GM12873 (cell line): ENCODE measurements around the gene MTCH2.

Source experiments
- TF ChIP-seq, protein P1 (sequence below): IDR thresholded peaks from 2 replicates; pipeline ENCODE4 v1.5.1; 2012; ENCODE audit warnings: low read depth, mild to moderate bottlenecking, moderate library complexity, low read length, control low read depth; ENCODE audit not compliant: insufficient read depth; ENCODE audit errors: missing control alignments

Gene MTCH2

DNA sequence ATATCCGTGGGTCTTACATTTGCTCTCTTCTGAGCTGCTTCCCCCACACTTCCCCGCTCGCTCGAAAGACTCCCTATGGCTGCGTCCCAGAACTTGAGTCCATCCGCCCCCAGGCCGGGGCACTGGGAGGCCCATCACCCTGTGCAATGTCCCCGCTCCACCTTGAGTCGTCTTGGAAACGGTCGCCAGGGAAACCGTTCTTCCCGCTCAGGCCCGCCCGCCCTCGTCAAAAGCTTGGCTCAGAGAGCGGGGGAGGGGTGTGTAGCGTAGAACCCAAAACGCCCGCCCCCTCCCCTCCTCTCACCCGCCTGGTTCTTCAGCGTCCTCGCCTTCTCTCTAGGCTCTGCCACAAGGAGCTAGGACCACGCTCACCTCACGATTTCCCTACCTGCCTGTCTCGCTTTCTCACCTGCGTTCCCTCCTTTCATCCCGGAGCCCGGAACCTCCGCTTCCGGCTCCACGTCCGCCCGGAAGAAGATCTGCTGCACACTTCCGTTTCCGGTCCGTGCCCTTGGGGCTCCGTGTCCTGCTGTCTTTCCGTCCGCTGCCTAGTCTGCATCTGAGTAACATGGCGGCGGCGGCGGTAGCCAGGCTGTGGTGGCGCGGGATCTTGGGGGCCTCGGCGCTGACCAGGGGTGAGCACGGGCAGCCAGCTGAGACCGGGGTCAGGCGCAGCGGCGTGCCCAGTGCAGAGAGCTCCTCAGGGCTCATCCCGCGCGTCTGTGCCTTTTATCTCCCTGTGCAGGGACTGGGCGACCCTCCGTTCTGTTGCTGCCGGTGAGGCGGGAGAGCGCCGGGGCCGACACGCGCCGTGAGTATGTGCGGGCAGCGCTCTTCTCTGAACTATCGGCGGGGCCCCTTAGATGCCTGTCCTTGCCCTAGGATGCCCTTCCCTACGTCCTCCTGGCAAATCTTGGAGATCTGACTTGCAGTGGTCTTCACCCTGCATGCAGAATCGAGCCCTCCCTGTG is 63.5 kb downstream of the MTCH2 start, which contains the start of the genes KBTBD4 and NDUFS3:
Gene KBTBD4, minus strand, starts transcription at position 447 of the 971 bp plus-strand sequence. Its CDS starts 19 bp downstream, at position 428.
Gene NDUFS3, plus strand, starts transcription at position 551 of the 971 bp plus-strand sequence. Its CDS starts 18 bp downstream, at position 569.
- TF ChIP-seq, protein P1, sequence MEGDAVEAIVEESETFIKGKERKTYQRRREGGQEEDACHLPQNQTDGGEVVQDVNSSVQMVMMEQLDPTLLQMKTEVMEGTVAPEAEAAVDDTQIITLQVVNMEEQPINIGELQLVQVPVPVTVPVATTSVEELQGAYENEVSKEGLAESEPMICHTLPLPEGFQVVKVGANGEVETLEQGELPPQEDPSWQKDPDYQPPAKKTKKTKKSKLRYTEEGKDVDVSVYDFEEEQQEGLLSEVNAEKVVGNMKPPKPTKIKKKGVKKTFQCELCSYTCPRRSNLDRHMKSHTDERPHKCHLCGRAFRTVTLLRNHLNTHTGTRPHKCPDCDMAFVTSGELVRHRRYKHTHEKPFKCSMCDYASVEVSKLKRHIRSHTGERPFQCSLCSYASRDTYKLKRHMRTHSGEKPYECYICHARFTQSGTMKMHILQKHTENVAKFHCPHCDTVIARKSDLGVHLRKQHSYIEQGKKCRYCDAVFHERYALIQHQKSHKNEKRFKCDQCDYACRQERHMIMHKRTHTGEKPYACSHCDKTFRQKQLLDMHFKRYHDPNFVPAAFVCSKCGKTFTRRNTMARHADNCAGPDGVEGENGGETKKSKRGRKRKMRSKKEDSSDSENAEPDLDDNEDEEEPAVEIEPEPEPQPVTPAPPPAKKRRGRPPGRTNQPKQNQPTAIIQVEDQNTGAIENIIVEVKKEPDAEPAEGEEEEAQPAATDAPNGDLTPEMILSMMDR: no peak

DNA sequence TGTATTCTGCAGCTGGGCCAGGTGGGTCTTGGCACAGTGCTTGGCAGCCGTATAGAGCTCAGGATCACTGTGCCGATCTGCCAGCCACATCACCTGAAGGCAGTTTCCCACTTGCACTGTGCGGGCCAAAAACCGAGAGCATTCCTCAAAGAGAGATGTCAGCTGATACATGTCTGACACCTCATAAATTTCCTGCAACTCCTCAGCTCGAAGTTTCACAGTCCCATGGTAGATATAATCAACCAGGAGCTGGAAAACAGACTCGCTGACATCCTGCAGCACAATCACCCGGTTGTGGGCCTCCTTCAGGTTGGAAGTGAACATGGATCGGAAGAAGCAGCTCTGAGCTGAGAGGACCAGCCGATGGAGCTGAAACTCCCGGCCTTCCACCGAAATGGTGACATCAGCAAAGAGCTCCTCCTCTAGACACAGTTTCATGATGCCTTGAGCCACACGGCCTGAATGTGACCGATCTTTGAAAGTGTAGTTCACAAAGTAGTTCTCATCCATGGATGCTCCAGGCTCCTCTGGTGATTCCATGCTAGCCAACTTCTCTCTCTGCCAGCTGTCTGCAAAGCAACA is 64.8 kb downstream of the MTCH2 start:
- TF ChIP-seq, protein P1: no peak

DNA sequence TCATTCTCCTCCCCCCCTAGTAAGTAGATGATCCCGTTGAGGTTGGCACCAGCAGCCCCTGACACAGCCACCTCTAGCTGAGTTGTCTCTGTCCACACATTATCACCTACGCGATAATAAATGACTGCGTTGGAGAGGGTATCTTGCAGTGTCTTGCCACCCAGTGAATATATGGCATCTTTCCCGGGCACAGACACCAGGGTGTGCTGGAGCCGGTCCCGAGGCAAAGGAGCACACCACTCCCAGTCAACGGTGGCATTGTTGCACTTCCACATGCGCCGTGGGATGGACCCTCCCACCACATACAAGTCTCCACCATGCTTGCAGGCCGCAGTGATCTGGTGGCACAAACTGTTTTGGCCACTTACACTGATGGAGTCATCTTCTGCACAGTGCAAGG is 69.0 kb downstream of the MTCH2 start:
- TF ChIP-seq, protein P1: no peak

DNA sequence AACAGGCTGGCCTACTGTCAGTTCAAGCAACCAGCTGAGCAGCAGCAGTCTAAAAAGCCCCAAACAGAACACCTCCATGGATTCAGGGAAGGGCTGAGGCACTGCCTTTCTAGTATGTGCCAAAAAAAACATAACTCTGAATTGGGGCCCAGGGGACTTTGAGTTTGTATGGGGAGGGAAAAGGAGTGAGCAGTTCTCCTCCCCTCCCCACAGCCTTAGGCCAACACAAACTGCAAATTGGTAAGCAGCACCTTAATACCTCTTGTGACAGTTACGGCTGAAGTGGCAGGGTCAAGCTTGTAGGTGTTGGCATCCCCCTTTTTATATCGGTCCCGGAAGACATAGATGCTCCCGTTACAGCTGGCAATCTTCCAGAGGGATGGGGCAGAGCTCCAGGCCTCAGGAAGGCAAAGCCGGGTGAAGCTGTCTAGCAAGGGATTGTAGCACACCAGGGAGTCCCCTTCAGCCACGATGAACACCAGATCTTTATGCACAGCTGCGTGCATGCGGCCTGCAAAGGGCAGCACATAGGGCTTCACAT is 69.6 kb downstream of the MTCH2 start:
- TF ChIP-seq, protein P1: no peak

DNA sequence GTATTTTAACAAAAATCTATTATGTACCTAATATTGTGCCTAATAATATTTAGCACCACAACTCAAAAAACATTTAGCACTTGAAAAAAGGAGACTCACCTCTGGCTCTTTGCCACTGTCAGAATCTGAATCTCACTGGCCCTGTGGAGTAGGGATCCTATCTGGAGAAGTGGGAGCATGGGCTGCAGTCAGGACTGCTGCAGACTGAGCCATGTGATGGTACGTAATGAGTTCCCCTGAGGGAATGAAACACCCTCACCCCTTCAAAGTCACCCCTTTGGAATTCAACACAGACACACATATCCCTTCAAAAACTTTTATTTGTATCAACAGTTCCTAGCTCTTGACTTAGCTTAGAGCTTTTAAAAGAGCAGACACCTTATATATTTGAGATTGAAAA is 70.5 kb downstream of the MTCH2 start:
- TF ChIP-seq, protein P1: no peak

DNA sequence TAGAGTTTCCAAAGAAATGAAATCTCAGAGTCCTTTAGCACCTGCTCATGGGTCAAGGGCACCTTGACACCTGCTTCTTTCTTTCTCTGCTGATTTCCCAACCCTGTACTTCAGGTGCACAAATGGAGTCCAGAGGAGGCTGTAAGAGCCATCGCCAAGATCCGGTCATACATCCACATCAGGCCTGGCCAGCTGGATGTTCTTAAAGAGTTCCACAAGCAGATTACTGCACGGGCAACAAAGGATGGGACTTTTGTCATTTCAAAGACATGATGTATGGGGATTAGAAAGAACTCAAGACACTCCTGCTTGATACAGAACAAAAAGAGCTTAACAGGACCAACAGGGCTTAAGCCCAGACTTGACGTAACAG is 71.0 kb downstream of the MTCH2 start:
- TF ChIP-seq, protein P1: no peak
